ENCODE results near the gene RTN4. TPM values are rescaled to one million over a fixed set of nuclear protein-coding genes. Genes with fewer than 3 reads are reported as not detected.

RTN4 gene
- total RNA-seq, 4 donors from 2014 or later, result 216 to 304 (median 228) TPM

- 71 to 76% methylated on average over 4 to 5 of the region's 5 CpGs for WGBS, 2 donors (ENCODE audit: low coverage in 1 of 2)
- TF ChIP-seq, protein P1, sequence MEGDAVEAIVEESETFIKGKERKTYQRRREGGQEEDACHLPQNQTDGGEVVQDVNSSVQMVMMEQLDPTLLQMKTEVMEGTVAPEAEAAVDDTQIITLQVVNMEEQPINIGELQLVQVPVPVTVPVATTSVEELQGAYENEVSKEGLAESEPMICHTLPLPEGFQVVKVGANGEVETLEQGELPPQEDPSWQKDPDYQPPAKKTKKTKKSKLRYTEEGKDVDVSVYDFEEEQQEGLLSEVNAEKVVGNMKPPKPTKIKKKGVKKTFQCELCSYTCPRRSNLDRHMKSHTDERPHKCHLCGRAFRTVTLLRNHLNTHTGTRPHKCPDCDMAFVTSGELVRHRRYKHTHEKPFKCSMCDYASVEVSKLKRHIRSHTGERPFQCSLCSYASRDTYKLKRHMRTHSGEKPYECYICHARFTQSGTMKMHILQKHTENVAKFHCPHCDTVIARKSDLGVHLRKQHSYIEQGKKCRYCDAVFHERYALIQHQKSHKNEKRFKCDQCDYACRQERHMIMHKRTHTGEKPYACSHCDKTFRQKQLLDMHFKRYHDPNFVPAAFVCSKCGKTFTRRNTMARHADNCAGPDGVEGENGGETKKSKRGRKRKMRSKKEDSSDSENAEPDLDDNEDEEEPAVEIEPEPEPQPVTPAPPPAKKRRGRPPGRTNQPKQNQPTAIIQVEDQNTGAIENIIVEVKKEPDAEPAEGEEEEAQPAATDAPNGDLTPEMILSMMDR (IDR thresholded peaks at IDR 0.05), result no peak
- no peak for TF ChIP-seq POLR2A (IDR thresholded peaks at IDR 0.05)
- no peak for TF ChIP-seq POLR2AphosphoS5 (IDR thresholded peaks at IDR 0.05)
- TF ChIP-seq EP300 (IDR thresholded peaks at IDR 0.05), result no peak
- Histone ChIP-seq H3K4me3 (no peak overlapping the region), H3K9me3 (no peaks in the 10 kb centered on the region), H3K27me3 (no peaks in the 10 kb centered on the region), H3K36me3 (no peaks in the 10 kb centered on the region), H3K27ac (no peak overlapping the region), H3K4me1 (peaks cover 3 to 68% (median 5%) of the 10 kb centered on the region in 3 donors)
- no peak for ATAC-seq
These were observed 30.6 kb downstream of the RTN4 start for GRCh38 chr2:55019526-55020258.

- no peaks in the 10 kb centered on the region for H3K36me3 ChIP-seq
- ATAC-seq, result no peak
- H3K9me3 ChIP-seq, result no peaks in the 10 kb centered on the region
- no peak overlapping the region for H3K4me3 ChIP-seq
- no peaks in the 10 kb centered on the region for H3K27me3 ChIP-seq
- peaks cover 0 to 68% (median 11%) of the 10 kb centered on the region in 3 donors for H3K4me1 ChIP-seq
- 60% methylated on average over 1 of the region's 1 CpG; no CpG with 5 or more reads in 1 of the 2 donors for WGBS, 2 donors (ENCODE audit: low coverage in 1 of 2)
- no peak overlapping the region for H3K27ac ChIP-seq
- TF ChIP-seq, protein P1 (IDR thresholded peaks at IDR 0.05), result no peak
- TF ChIP-seq POLR2AphosphoS5 (IDR thresholded peaks at IDR 0.05) (no peak), EP300 (IDR thresholded peaks at IDR 0.05) (no peak), POLR2A (IDR thresholded peaks at IDR 0.05) (no peak)
These were observed 31.6 kb downstream of the RTN4 start for GRCh38 chr2:55018619-55019018.

- TF ChIP-seq, protein P1 (IDR thresholded peaks at IDR 0.05), result no peak
- TF ChIP-seq POLR2AphosphoS5 (IDR thresholded peaks at IDR 0.05), result no peak
- TF ChIP-seq EP300 (IDR thresholded peaks at IDR 0.05), result no peak
- TF ChIP-seq POLR2A (IDR thresholded peaks at IDR 0.05), result no peak
- 59 to 78% methylated on average over 3 of the region's 3 CpGs for WGBS, 2 donors (ENCODE audit: low coverage in 1 of 2)
- Histone ChIP-seq H3K4me3 (no peak overlapping the region), H3K27ac (peak overlapping the region in 1 of 4 donors; percentile 6), H3K9me3 (no peaks in the 10 kb centered on the region), H3K4me1 (peaks cover 4 to 68% (median 16%) of the 10 kb centered on the region in 3 donors), H3K36me3 (no peaks in the 10 kb centered on the region), H3K27me3 (no peaks in the 10 kb centered on the region)
- ATAC-seq, result no peak
These were observed 32.4 kb downstream of the RTN4 start for GRCh38 chr2:55017880-55018279.

DNA sequence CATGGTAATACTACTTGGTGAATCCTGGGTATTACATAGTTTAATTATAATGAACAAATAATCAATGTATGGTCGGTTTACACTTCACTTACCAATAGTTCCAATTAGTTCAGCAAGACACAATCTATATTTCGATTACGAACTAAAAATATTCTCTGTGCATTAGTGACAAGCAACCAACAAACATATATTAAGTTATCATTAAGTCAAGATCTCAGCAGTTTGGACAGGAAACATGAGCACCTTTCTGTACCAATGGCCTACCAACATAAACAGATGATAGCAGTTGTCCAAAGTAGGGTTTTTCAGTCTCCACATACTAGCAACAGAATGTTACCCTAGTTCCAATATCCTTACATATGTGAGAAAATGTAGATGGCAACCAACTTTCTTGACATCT lies 32.8 kb downstream of the RTN4 start:
- H3K27me3 ChIP-seq, result no peaks in the 10 kb centered on the region
- no peak overlapping the region for H3K4me3 ChIP-seq
- peak overlapping the region in 1 of 4 donors; percentile 6 for H3K27ac ChIP-seq
- TF ChIP-seq, protein P1 (IDR thresholded peaks at IDR 0.05), result no peak
- no peak for TF ChIP-seq POLR2AphosphoS5 (IDR thresholded peaks at IDR 0.05)
- no peak for TF ChIP-seq EP300 (IDR thresholded peaks at IDR 0.05)
- TF ChIP-seq POLR2A (IDR thresholded peaks at IDR 0.05), result no peak
- H3K36me3 ChIP-seq, result no peaks in the 10 kb centered on the region
- peaks cover 7 to 68% (median 19%) of the 10 kb centered on the region in 3 donors for H3K4me1 ChIP-seq
- WGBS, 2 donors (ENCODE audit: low coverage in 1 of 2), result 96 to 100% methylated on average over 3 of the region's 3 CpGs
- no peaks in the 10 kb centered on the region for H3K9me3 ChIP-seq
- no peak for ATAC-seq

Measured in gastroesophageal sphincter (tissue), 4 donors.